Measurements from ENCODE around the gene JAG2.

DNA sequence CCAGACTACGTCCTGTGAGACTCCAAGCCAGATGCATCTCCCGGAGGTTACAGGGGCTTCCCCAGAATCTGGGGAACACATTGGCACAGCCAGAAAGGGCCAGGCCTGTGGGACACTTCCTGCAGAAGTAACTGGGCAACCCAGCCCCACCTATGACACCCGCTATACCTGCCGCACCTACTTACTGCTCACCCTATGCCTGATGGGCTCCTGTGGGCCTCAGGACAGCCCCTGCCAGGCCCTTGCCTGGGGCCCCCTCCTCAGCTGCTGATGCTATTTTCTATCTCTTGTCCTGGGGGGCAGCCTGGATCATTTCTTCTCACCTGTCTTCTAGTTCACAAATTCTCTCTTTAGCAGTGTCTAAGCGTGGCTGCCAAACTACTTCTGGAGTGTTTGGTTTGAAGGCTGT is 28.7 kb downstream of the JAG2 start:
- TF ChIP-seq, protein P1, sequence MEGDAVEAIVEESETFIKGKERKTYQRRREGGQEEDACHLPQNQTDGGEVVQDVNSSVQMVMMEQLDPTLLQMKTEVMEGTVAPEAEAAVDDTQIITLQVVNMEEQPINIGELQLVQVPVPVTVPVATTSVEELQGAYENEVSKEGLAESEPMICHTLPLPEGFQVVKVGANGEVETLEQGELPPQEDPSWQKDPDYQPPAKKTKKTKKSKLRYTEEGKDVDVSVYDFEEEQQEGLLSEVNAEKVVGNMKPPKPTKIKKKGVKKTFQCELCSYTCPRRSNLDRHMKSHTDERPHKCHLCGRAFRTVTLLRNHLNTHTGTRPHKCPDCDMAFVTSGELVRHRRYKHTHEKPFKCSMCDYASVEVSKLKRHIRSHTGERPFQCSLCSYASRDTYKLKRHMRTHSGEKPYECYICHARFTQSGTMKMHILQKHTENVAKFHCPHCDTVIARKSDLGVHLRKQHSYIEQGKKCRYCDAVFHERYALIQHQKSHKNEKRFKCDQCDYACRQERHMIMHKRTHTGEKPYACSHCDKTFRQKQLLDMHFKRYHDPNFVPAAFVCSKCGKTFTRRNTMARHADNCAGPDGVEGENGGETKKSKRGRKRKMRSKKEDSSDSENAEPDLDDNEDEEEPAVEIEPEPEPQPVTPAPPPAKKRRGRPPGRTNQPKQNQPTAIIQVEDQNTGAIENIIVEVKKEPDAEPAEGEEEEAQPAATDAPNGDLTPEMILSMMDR (IDR thresholded peaks at IDR 0.05), result no peak
- no peak for TF ChIP-seq POLR2AphosphoS5 (IDR thresholded peaks at IDR 0.05)

All from breast epithelium (tissue), 3 donors.